Hematopoietic multipotent progenitor cell (in vitro differentiated cells): ENCODE results near the gene FOLR2. TPM values are rescaled to one million over a fixed set of nuclear protein-coding genes. Genes with fewer than 3 reads are reported as not detected.
A peak's percentile ranks its signal among the peaks of the same experiment; 100 is the strongest.

Experiments used
- DNase-seq, 3 donors: peaks; one replicate each; pipeline ENCODE4 v3.0.0-alpha.2; 2011 to 2015; ENCODE audit warnings: low read depth in 2 of 3, low spot score in 2 of 3
- total RNA-seq: library from RNA; depleted of rRNA; stranded (reverse); fragments of >200 nt; gene quantifications from one replicate; pipeline ENCODE4 v1.2.3, GENCODE V29; 2012

The FOLR2 gene
- total RNA-seq, 1 donor, result under 0.01 TPM

GRCh38 chr11:72229336-72229924, 12.8 kb downstream of the FOLR2 start:
- no peak for DNase-seq

GRCh38 chr11:72229925-72230763, 13.6 kb downstream of the FOLR2 start:
- no peak for DNase-seq

- DNase-seq, result no peak
These were observed 14.3 kb downstream of the FOLR2 start for GRCh38 chr11:72230764-72231365.

GRCh38 chr11:72231396-72232259, 15.0 kb downstream of the FOLR2 start:
- no peak for DNase-seq

GRCh38 chr11:72232260-72233055, 15.9 kb downstream of the FOLR2 start:
- DNase-seq, result no peak

GRCh38 chr11:72233056-72233772, 16.6 kb downstream of the FOLR2 start:
- no peak for DNase-seq

- no peak for DNase-seq
These were observed 17.3 kb downstream of the FOLR2 start for GRCh38 chr11:72233773-72234513.

GRCh38 chr11:72234514-72234830, 17.9 kb downstream of the FOLR2 start:
- DNase-seq, result no peak

- no peak for DNase-seq
These were observed 18.3 kb downstream of the FOLR2 start for GRCh38 chr11:72234920-72235319.

GRCh38 chr11:72235351-72236057, 18.9 kb downstream of the FOLR2 start:
- no peak for DNase-seq

- no peak for DNase-seq
These were observed 19.6 kb downstream of the FOLR2 start for GRCh38 chr11:72236083-72236697.

- DNase-seq, result no peak
These were observed 20.1 kb downstream of the FOLR2 start for GRCh38 chr11:72236774-72237111.

- DNase-seq, result no peak
These were observed 20.7 kb downstream of the FOLR2 start for GRCh38 chr11:72237112-72237931.

- DNase-seq, result peak in 2 of 3 donors; percentile 48 to 65
These were observed 21.5 kb downstream of the FOLR2 start for GRCh38 chr11:72238040-72238450.

- DNase-seq, result no peak
These were observed 22.1 kb downstream of the FOLR2 start for GRCh38 chr11:72238492-72239312.

GRCh38 chr11:72239313-72239848, 22.8 kb downstream of the FOLR2 start:
- DNase-seq, result no peak
